Suprapubic skin (tissue), 4 donors: ENCODE results near the gene CDC42BPA.

Experiments
- EP300 ChIP-seq: sonication (generic); formaldehyde crosslinking; IDR thresholded peaks from one replicate; pipeline ENCODE4 v1.6.1; 2017; ENCODE audit warnings: antibody characterized with exemption
- POLR2A ChIP-seq, 2 donors: fragments of 450-650 bp; IDR thresholded peaks; one replicate each; pipeline ENCODE4 v1.6.1; 2017; ENCODE audit warnings: antibody characterized with exemption in 2 of 2, mild to moderate bottlenecking in 2 of 2, moderate library complexity in 2 of 2
- POLR2AphosphoS5 ChIP-seq, 3 donors: sonication (generic); formaldehyde crosslinking; IDR thresholded peaks; one replicate each; pipeline ENCODE4 v1.6.1; 2017; ENCODE audit warnings: antibody characterized with exemption in 3 of 3
- TF ChIP-seq, protein P1 (sequence below), 2 donors: fragments of 200-600 bp in 1 of 2; fragments of 450-650 bp in 1 of 2; sonication (generic) in 1 of 2; IDR thresholded peaks; one replicate each; pipeline ENCODE4 v1.5.1; 2016 to 2019; ENCODE audit warnings: antibody characterized with exemption in 2 of 2, mild to moderate bottlenecking in 1 of 2, moderate library complexity in 1 of 2

DNA sequence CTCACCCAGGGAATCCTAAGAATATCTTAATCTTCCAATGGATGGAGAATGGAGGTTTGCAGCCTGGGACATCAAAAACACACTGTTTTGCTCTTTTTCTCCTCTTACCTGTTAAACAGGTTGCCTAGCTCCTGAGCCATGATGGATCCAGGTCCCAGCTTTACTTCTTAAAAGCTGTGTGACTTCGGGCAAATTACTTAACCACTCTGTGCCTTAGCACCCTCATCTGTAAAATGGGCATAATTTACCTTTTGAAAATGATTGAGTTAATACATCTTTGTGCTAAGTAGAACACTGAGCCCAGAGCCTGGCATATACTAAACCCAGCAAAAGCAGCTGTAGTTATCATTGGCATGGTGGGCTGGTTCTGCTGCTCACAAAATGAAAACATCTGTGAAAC lies 368.0 kb downstream of the CDC42BPA start:
- TF ChIP-seq, protein P1, sequence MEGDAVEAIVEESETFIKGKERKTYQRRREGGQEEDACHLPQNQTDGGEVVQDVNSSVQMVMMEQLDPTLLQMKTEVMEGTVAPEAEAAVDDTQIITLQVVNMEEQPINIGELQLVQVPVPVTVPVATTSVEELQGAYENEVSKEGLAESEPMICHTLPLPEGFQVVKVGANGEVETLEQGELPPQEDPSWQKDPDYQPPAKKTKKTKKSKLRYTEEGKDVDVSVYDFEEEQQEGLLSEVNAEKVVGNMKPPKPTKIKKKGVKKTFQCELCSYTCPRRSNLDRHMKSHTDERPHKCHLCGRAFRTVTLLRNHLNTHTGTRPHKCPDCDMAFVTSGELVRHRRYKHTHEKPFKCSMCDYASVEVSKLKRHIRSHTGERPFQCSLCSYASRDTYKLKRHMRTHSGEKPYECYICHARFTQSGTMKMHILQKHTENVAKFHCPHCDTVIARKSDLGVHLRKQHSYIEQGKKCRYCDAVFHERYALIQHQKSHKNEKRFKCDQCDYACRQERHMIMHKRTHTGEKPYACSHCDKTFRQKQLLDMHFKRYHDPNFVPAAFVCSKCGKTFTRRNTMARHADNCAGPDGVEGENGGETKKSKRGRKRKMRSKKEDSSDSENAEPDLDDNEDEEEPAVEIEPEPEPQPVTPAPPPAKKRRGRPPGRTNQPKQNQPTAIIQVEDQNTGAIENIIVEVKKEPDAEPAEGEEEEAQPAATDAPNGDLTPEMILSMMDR (IDR thresholded peaks at IDR 0.05) = no peak
- TF ChIP-seq POLR2A (IDR thresholded peaks at IDR 0.05) = no peak
- no peak for TF ChIP-seq EP300
- no peak for TF ChIP-seq POLR2AphosphoS5 (IDR thresholded peaks at IDR 0.05)
